Hepatocyte (in vitro differentiated cells): Measurements from ENCODE around the gene TOR1B. TPM values are rescaled to one million over a fixed set of nuclear protein-coding genes. Genes with fewer than 3 reads are reported as not detected.

Source experiments
- DNase-seq: peaks from one replicate; pipeline ENCODE4 v3.0.0-alpha.2; 2016; ENCODE audit warnings: low spot score
- H2AFZ ChIP-seq: fragments of 200-600 bp; sonication (generic); 2 replicates; pipeline ENCODE4 v1.6.0; 2016; ENCODE audit warnings: antibody characterized with exemption, mild to moderate bottlenecking
- H3K27ac ChIP-seq: fragments of 200-600 bp; sonication (generic); 2 replicates; pipeline ENCODE4 v1.5.1; 2016; ENCODE audit warnings: mild to moderate bottlenecking
- H3K27me3 ChIP-seq: fragments of 200-600 bp; sonication (generic); 2 replicates; pipeline ENCODE4 v1.6.1; 2016
- H3K36me3 ChIP-seq: fragments of 200-600 bp; sonication (generic); replicated peaks from 2 replicates; pipeline ENCODE4 v1.5.1; 2016; ENCODE audit warnings: low read depth; ENCODE audit not compliant: insufficient read depth
- H3K4me1 ChIP-seq: fragments of 200-600 bp; sonication (generic); 2 replicates; pipeline ENCODE4 v1.5.1; 2016; ENCODE audit warnings: mild to moderate bottlenecking, moderate library complexity; ENCODE audit not compliant: insufficient read depth
- H3K4me2 ChIP-seq: fragments of 200-600 bp; sonication (generic); 2 replicates; pipeline ENCODE4 v1.6.0; 2016
- H3K4me3 ChIP-seq: fragments of 200-600 bp; sonication (generic); 2 replicates; pipeline ENCODE4 v1.5.1; 2016; ENCODE audit warnings: mild to moderate bottlenecking
- H3K79me2 ChIP-seq: fragments of 200-600 bp; sonication (generic); 2 replicates; pipeline ENCODE4 v1.6.0; 2017; ENCODE audit warnings: mild to moderate bottlenecking
- H3K9me2 ChIP-seq: fragments of 200-600 bp; sonication (generic); replicated peaks from 2 replicates; pipeline ENCODE4 v1.6.0; 2017; ENCODE audit warnings: mild to moderate bottlenecking; ENCODE audit not compliant: insufficient read depth
- H3K9me3 ChIP-seq: fragments of 200-600 bp; sonication (generic); 2 replicates; pipeline ENCODE4 v1.5.1; 2016; ENCODE audit warnings: low read depth, mild to moderate bottlenecking
- H4K20me1 ChIP-seq: fragments of 200-600 bp; sonication (generic); 2 replicates; pipeline ENCODE4 v1.6.0; 2016; ENCODE audit warnings: mild to moderate bottlenecking; ENCODE audit not compliant: insufficient read depth, poor library complexity, severe bottlenecking
- CTCF ChIP-seq: fragments of 200-600 bp; sonication (generic); IDR thresholded peaks from 2 replicates; pipeline ENCODE4 v1.5.1; 2016; ENCODE audit warnings: antibody characterized with exemption, mild to moderate bottlenecking; ENCODE audit not compliant: poor library complexity
- EZH2 ChIP-seq: fragments of 200-600 bp; sonication (generic); IDR thresholded peaks from 2 replicates; pipeline ENCODE4 v1.6.1; 2016; ENCODE audit warnings: antibody characterized with exemption, mild to moderate bottlenecking, borderline replicate concordance
- EZH2phosphoT487 ChIP-seq: fragments of 200-600 bp; sonication (generic); IDR thresholded peaks from one replicate; pipeline ENCODE4 v1.6.1; 2018; ENCODE audit warnings: antibody characterized with exemption, mild to moderate bottlenecking, low read depth, moderate library complexity; ENCODE audit not compliant: unreplicated experiment, severe bottlenecking
- WGBS: methylation state at CpG from one replicate; pipeline ENCODE4 v1.1.6; 2016; ENCODE audit warnings: low lambda C conversion rate; ENCODE audit errors: missing lambda C conversion rate; 5-methylcytosine and 5-hydroxymethylcytosine counted together
- polyA plus RNA-seq: library from polyadenylated mRNA; unstranded; fragments of >200 nt; fragmentation: Nextera tagmentation; extraction: Ambion mirVana; gene quantifications from 2 replicates; pipeline ENCODE4 v1.2.1, GENCODE V29; 2016
- total RNA-seq: library from RNA; depleted of rRNA; stranded (reverse); fragments of >200 nt; gene quantifications from 2 replicates; pipeline ENCODE4 v1.2.3, GENCODE V29; 2014

TOR1B gene
- total and polyA plus RNA-seq, 2 experiments from 2014 or later: 11.5 to 28.1 TPM

GRCh38 chr9:129813661-129814060, 10.7 kb downstream of the TOR1B start:
- H3K79me2 ChIP-seq: no peaks in the 10 kb centered on the region
- no peak overlapping the region for H3K27ac ChIP-seq
- H3K4me2 ChIP-seq: no peak overlapping the region
- peaks cover 6% of the 10 kb centered on the region for H3K4me1 ChIP-seq
- TF ChIP-seq EZH2phosphoT487: no peak
- no peak for TF ChIP-seq EZH2
- no peak for TF ChIP-seq CTCF
- no peaks in the 10 kb centered on the region for H3K36me3 ChIP-seq
- H3K9me3 ChIP-seq: no peaks in the 10 kb centered on the region
- 92% methylated on average over 9 of the region's 9 CpGs for WGBS
- no peak overlapping the region for H2AFZ ChIP-seq
- no peaks in the 10 kb centered on the region for H4K20me1 ChIP-seq
- no peak for DNase-seq
- no peak overlapping the region for H3K4me3 ChIP-seq
- H3K9me2 ChIP-seq: no peaks in the 10 kb centered on the region
- H3K27me3 ChIP-seq: no peaks in the 10 kb centered on the region

- H3K4me3 ChIP-seq: no peak overlapping the region
- no peak overlapping the region for H3K4me2 ChIP-seq
- H3K9me2 ChIP-seq: no peaks in the 10 kb centered on the region
- no peaks in the 10 kb centered on the region for H3K79me2 ChIP-seq
- no peaks in the 10 kb centered on the region for H3K9me3 ChIP-seq
- no peaks in the 10 kb centered on the region for H3K36me3 ChIP-seq
- WGBS: 95% methylated on average over 17 of the region's 17 CpGs
- H3K27ac ChIP-seq: no peak overlapping the region
- no peak for DNase-seq
- TF ChIP-seq CTCF: no peak
- no peak for TF ChIP-seq EZH2
- TF ChIP-seq EZH2phosphoT487: no peak
- no peak overlapping the region for H2AFZ ChIP-seq
- H4K20me1 ChIP-seq: no peaks in the 10 kb centered on the region
- peaks cover 6% of the 10 kb centered on the region for H3K4me1 ChIP-seq
- no peaks in the 10 kb centered on the region for H3K27me3 ChIP-seq
Observed at GRCh38 chr9:129814432-129815223, 11.6 kb downstream of the TOR1B start.

- H3K9me3 ChIP-seq: no peaks in the 10 kb centered on the region
- H2AFZ ChIP-seq: no peak overlapping the region
- 94% methylated on average over 11 of the region's 11 CpGs for WGBS
- no peaks in the 10 kb centered on the region for H3K9me2 ChIP-seq
- no peaks in the 10 kb centered on the region for H3K36me3 ChIP-seq
- peaks cover 6% of the 10 kb centered on the region for H3K4me1 ChIP-seq
- no peak overlapping the region for H3K4me3 ChIP-seq
- H3K79me2 ChIP-seq: no peaks in the 10 kb centered on the region
- no peak overlapping the region for H3K4me2 ChIP-seq
- H3K27ac ChIP-seq: no peak overlapping the region
- DNase-seq: no peak
- TF ChIP-seq EZH2phosphoT487: no peak
- TF ChIP-seq EZH2: no peak
- no peak for TF ChIP-seq CTCF
- H4K20me1 ChIP-seq: no peaks in the 10 kb centered on the region
- no peaks in the 10 kb centered on the region for H3K27me3 ChIP-seq
Observed at GRCh38 chr9:129815278-129815677, 12.3 kb downstream of the TOR1B start.
